Hepatocyte (in vitro differentiated cells): ENCODE data around the gene IL36G. TPM values are rescaled to one million over a fixed set of nuclear protein-coding genes. Genes with fewer than 3 reads are reported as not detected.

Experiments
- DNase-seq: peaks from one replicate; pipeline ENCODE4 v3.0.0-alpha.2; 2016; ENCODE audit warnings: low spot score
- H2AFZ ChIP-seq: fragments of 200-600 bp; sonication (generic); 2 replicates; pipeline ENCODE4 v1.6.0; 2016; ENCODE audit warnings: antibody characterized with exemption, mild to moderate bottlenecking
- H3K27ac ChIP-seq: fragments of 200-600 bp; sonication (generic); 2 replicates; pipeline ENCODE4 v1.5.1; 2016; ENCODE audit warnings: mild to moderate bottlenecking
- H3K27me3 ChIP-seq: fragments of 200-600 bp; sonication (generic); 2 replicates; pipeline ENCODE4 v1.6.1; 2016
- H3K36me3 ChIP-seq: fragments of 200-600 bp; sonication (generic); replicated peaks from 2 replicates; pipeline ENCODE4 v1.5.1; 2016; ENCODE audit warnings: low read depth; ENCODE audit not compliant: insufficient read depth
- H3K4me1 ChIP-seq: fragments of 200-600 bp; sonication (generic); 2 replicates; pipeline ENCODE4 v1.5.1; 2016; ENCODE audit warnings: mild to moderate bottlenecking, moderate library complexity; ENCODE audit not compliant: insufficient read depth
- H3K4me2 ChIP-seq: fragments of 200-600 bp; sonication (generic); 2 replicates; pipeline ENCODE4 v1.6.0; 2016
- H3K4me3 ChIP-seq: fragments of 200-600 bp; sonication (generic); 2 replicates; pipeline ENCODE4 v1.5.1; 2016; ENCODE audit warnings: mild to moderate bottlenecking
- H3K79me2 ChIP-seq: fragments of 200-600 bp; sonication (generic); 2 replicates; pipeline ENCODE4 v1.6.0; 2017; ENCODE audit warnings: mild to moderate bottlenecking
- H3K9me2 ChIP-seq: fragments of 200-600 bp; sonication (generic); replicated peaks from 2 replicates; pipeline ENCODE4 v1.6.0; 2017; ENCODE audit warnings: mild to moderate bottlenecking; ENCODE audit not compliant: insufficient read depth
- H3K9me3 ChIP-seq: fragments of 200-600 bp; sonication (generic); 2 replicates; pipeline ENCODE4 v1.5.1; 2016; ENCODE audit warnings: low read depth, mild to moderate bottlenecking
- H4K20me1 ChIP-seq: fragments of 200-600 bp; sonication (generic); 2 replicates; pipeline ENCODE4 v1.6.0; 2016; ENCODE audit warnings: mild to moderate bottlenecking; ENCODE audit not compliant: insufficient read depth, poor library complexity, severe bottlenecking
- EZH2 ChIP-seq: fragments of 200-600 bp; sonication (generic); IDR thresholded peaks from 2 replicates; pipeline ENCODE4 v1.6.1; 2016; ENCODE audit warnings: antibody characterized with exemption, mild to moderate bottlenecking, borderline replicate concordance
- EZH2phosphoT487 ChIP-seq: fragments of 200-600 bp; sonication (generic); IDR thresholded peaks from one replicate; pipeline ENCODE4 v1.6.1; 2018; ENCODE audit warnings: antibody characterized with exemption, mild to moderate bottlenecking, low read depth, moderate library complexity; ENCODE audit not compliant: unreplicated experiment, severe bottlenecking
- WGBS: methylation state at CpG from one replicate; pipeline ENCODE4 v1.1.6; 2016; ENCODE audit warnings: low lambda C conversion rate; ENCODE audit errors: missing lambda C conversion rate; 5-methylcytosine and 5-hydroxymethylcytosine counted together
- polyA plus RNA-seq: library from polyadenylated mRNA; unstranded; fragments of >200 nt; fragmentation: Nextera tagmentation; extraction: Ambion mirVana; gene quantifications from 2 replicates; pipeline ENCODE4 v1.2.1, GENCODE V29; 2016
- total RNA-seq: library from RNA; depleted of rRNA; stranded (reverse); fragments of >200 nt; gene quantifications from 2 replicates; pipeline ENCODE4 v1.2.3, GENCODE V29; 2014
- TF ChIP-seq, protein P1 (sequence below): fragments of 200-600 bp; sonication (generic); IDR thresholded peaks from 2 replicates; pipeline ENCODE4 v1.5.1; 2016; ENCODE audit warnings: antibody characterized with exemption, mild to moderate bottlenecking; ENCODE audit not compliant: poor library complexity

Gene IL36G
- total and polyA plus RNA-seq, 2 experiments from 2014 or later: 0.20 to 1.0 TPM

DNA sequence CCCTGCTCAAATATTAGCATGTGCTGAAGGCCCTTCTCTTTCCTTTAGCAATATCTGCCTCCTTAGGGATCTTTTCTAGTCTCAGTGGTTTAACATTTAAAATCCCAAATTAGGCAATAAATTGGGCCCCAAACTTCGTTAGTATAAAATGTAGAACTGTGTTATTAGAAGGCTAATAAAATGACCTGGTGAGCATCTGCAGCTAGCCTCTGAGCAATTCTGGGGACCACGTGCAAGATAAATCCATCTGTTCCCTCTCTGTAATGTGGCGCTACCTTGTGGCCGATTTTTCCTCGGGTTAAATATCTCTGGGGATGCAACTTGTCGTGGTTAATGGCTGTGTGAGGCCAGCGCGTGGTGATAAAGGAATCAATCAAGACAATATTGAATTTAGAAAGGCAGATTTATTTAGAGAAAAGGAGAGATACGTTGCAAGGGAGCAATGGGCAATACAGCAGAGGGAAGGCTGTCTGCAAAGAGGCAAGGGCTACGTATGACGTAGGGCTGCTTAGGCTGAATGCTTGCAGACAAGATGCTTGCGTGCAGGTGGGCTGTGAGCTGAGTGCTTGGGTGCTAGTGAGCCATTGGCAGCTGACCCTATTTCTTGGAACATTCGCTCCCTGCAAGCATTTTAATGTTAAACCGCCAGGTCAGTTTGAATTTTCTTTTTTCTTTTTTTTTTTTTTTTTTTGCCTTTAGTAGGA lies 18.5 kb upstream of the IL36G start:
- WGBS: 70% methylated on average over 14 of the region's 14 CpGs
- Histone ChIP-seq H3K4me3 (no peak overlapping the region), H2AFZ (no peak overlapping the region), H3K27me3 (no peaks in the 10 kb centered on the region), H3K27ac (no peak overlapping the region), H3K4me1 (no peaks in the 10 kb centered on the region), H3K4me2 (no peak overlapping the region), H3K79me2 (no peaks in the 10 kb centered on the region), H4K20me1 (no peaks in the 10 kb centered on the region), H3K9me2 (no peaks in the 10 kb centered on the region), H3K9me3 (no peaks in the 10 kb centered on the region), H3K36me3 (no peaks in the 10 kb centered on the region)
- no peak for TF ChIP-seq EZH2phosphoT487
- TF ChIP-seq, protein P1, sequence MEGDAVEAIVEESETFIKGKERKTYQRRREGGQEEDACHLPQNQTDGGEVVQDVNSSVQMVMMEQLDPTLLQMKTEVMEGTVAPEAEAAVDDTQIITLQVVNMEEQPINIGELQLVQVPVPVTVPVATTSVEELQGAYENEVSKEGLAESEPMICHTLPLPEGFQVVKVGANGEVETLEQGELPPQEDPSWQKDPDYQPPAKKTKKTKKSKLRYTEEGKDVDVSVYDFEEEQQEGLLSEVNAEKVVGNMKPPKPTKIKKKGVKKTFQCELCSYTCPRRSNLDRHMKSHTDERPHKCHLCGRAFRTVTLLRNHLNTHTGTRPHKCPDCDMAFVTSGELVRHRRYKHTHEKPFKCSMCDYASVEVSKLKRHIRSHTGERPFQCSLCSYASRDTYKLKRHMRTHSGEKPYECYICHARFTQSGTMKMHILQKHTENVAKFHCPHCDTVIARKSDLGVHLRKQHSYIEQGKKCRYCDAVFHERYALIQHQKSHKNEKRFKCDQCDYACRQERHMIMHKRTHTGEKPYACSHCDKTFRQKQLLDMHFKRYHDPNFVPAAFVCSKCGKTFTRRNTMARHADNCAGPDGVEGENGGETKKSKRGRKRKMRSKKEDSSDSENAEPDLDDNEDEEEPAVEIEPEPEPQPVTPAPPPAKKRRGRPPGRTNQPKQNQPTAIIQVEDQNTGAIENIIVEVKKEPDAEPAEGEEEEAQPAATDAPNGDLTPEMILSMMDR: no peak
- TF ChIP-seq EZH2: no peak
- peak; percentile 23 for DNase-seq

DNA sequence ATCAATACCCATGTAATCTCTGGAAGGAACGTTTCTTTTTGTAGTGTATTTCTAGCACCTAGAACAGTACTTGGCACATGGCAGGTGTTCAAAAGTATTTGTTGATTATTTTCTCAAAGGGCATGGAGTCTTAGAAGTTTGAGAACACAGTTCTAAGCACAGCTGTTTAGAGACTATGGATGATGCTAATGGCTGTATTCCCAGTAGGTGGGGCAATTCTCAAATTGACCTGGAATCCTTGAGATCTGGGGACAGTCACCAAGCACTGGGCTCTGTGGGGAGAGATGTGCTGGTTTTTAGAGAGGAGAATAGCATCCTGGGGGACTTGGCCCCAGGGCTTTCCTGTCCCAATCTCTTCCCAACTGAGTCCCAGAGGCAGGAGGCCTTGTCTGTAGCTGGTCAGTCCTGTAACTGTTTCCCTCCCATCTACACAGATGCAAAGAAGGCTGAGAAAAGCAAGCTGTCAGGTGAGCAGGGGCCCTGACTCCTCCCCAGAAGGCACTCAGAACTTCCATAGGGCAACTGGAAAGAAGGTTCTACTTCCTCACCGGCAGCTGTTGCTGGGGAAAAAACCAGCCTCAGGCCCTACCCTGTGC lies 17.5 kb upstream of the IL36G start:
- Histone ChIP-seq H3K27ac (no peak overlapping the region), H4K20me1 (no peaks in the 10 kb centered on the region), H2AFZ (no peak overlapping the region), H3K9me3 (no peaks in the 10 kb centered on the region), H3K79me2 (no peaks in the 10 kb centered on the region), H3K27me3 (no peaks in the 10 kb centered on the region), H3K4me2 (no peak overlapping the region), H3K36me3 (no peaks in the 10 kb centered on the region), H3K4me3 (no peak overlapping the region), H3K9me2 (no peaks in the 10 kb centered on the region), H3K4me1 (no peaks in the 10 kb centered on the region)
- TF ChIP-seq EZH2phosphoT487 (no peak), EZH2 (no peak)
- TF ChIP-seq, protein P1: peak; percentile 5
- DNase-seq: no peak
- WGBS: 69% methylated on average over 2 of the region's 2 CpGs

DNA sequence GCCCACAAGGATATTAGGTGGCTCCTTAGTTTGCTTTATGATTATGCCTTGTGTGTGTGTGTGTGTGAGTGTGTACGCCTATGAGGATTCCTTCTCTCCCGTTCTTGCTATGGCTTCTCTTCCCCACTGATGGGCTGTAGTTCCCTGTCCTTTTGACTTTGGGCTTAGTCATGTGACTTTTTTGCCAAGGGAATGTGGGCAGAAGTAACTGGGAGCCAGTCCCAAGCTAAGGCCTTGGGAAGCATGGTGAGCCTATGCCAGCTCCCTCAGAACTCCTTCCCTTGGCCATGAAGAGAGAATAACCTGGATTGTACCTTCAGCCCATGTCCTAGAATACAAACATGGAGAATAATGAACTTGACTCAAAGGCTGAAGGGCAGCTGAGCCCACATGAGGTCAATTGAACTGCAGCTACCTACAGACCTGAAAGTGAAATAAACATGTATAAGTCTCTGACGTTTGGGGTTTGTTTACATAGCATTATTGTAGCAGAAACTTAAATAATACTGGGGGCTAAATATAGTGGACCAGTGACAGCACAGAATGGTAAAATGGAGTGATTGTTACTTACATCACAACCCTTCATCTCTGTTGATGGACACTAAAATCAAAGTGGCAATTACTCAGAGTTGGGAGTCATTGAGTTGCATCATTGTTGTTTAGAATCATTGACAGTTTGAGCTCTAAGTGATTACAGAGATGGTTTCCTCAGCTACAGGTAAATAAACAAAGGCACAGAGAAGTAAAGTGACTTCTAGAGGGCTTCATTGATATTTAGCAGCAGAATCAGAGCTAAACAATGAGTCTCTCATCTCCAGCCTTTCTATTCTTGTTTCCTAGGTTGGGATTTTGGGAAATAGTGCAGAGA lies 15.3 kb upstream of the IL36G start:
- Histone ChIP-seq H3K4me2 (no peak overlapping the region), H3K27me3 (no peaks in the 10 kb centered on the region), H3K27ac (no peak overlapping the region), H4K20me1 (no peaks in the 10 kb centered on the region), H3K9me3 (no peaks in the 10 kb centered on the region), H3K4me1 (no peaks in the 10 kb centered on the region), H3K36me3 (no peaks in the 10 kb centered on the region), H3K79me2 (no peaks in the 10 kb centered on the region), H3K9me2 (no peaks in the 10 kb centered on the region), H3K4me3 (no peak overlapping the region), H2AFZ (no peak overlapping the region)
- 74% methylated on average over 3 of the region's 3 CpGs for WGBS
- TF ChIP-seq EZH2: no peak
- no peak for DNase-seq

DNA sequence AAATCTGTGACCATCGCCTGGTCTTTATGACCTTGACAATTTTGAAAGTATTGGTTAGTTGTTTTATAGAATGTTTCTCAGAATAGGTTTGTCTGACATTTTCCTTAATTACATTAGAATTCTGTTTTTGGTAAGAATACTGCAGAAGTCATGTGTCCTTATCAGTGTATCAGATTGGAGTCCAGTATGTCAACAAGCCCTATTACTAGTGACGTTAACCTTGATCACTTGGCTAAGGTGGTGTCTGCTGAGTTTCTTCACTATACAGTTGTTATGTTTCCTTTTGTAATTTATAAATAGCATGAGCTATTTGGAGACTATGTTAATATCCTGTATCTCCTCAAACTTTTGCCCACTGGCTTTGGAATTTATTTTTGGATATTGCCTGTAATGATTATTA lies 10.8 kb upstream of the IL36G start:
- TF ChIP-seq, protein P1: no peak
- TF ChIP-seq EZH2 (no peak), EZH2phosphoT487 (no peak)
- Histone ChIP-seq H3K4me2 (no peak overlapping the region), H3K79me2 (no peaks in the 10 kb centered on the region), H3K4me3 (no peak overlapping the region), H4K20me1 (no peaks in the 10 kb centered on the region), H3K27me3 (no peaks in the 10 kb centered on the region), H3K9me2 (no peaks in the 10 kb centered on the region), H3K27ac (no peak overlapping the region), H3K9me3 (no peaks in the 10 kb centered on the region), H3K36me3 (no peaks in the 10 kb centered on the region), H3K4me1 (no peaks in the 10 kb centered on the region), H2AFZ (no peak overlapping the region)
- 72% methylated on average over 2 of the region's 2 CpGs for WGBS
- no peak for DNase-seq
